CD4-positive, alpha-beta T cell (primary cell): ENCODE measurements around the gene LGALSL. TPM values are rescaled to one million over a fixed set of nuclear protein-coding genes. Genes with fewer than 3 reads are reported as not detected.

Experiments
- ATAC-seq: fragments of 200-7000 bp; cut with Tn5 transposase; one replicate; pipeline ENCODE4 v1.10.0; 2022; ENCODE audit warnings: mild to moderate bottlenecking; ENCODE audit not compliant: poor library complexity
- CTCF ChIA-PET: fragments of 350-600 bp; sonication (Branson Sonifier 250); formaldehyde crosslinking; loops from one replicate; lab custom pipeline; 2021; ENCODE audit warnings: antibody characterized with exemption, inconsistent platforms; lab: Charles Lee
- POLR2A ChIA-PET: fragments of 350-600 bp; sonication (Branson Sonifier 250); formaldehyde crosslinking; loops from one replicate; lab custom pipeline; 2021; ENCODE audit warnings: antibody characterized with exemption, inconsistent platforms; lab: Charles Lee
- DNase-seq, 14 experiments: peaks; one replicate each; pipeline ENCODE4 v3.0.0-alpha.2; 2013 to 2020; ENCODE audit warnings: mixed read lengths in 2 of 14
- H3K27ac ChIP-seq, 2 donors: one replicate each; pipeline versions ENCODE4 v1.5.1 to v1.7.0; 2013; ENCODE audit warnings: low read length in 2 of 2, low read depth in 1 of 2, mild to moderate bottlenecking in 1 of 2
- H3K27me3 ChIP-seq, 2 experiments: 1 replicate in 1 of 2; 2 replicates in 1 of 2; pipeline versions ENCODE4 v1.6.1 to v1.7.0; 2013; ENCODE audit warnings: low read length in 2 of 2, control low read depth in 1 of 2, mild to moderate bottlenecking in 1 of 2, moderate library complexity in 1 of 2; ENCODE audit not compliant: insufficient read depth in 2 of 2, control insufficient read depth in 1 of 2
- H3K36me3 ChIP-seq: one replicate; pipeline ENCODE4 v1.6.1; 2013; ENCODE audit warnings: low read length, control low read depth; ENCODE audit not compliant: insufficient read depth
- H3K4me1 ChIP-seq: one replicate; pipeline ENCODE4 v1.6.1; 2013; ENCODE audit warnings: low read length, control low read depth; ENCODE audit not compliant: insufficient read depth
- H3K4me3 ChIP-seq: one replicate; pipeline ENCODE4 v1.5.1; 2013; ENCODE audit warnings: mild to moderate bottlenecking, low read length, moderate library complexity
- H3K9me3 ChIP-seq, 2 experiments: 1 replicate in 1 of 2; 2 replicates in 1 of 2; pipeline versions ENCODE4 v1.6.1 to v1.7.0; 2013; ENCODE audit warnings: low read length in 2 of 2, mild to moderate bottlenecking in 2 of 2, control low read depth in 1 of 2, moderate library complexity in 1 of 2; ENCODE audit not compliant: control insufficient read depth in 1 of 2, insufficient read depth in 1 of 2
- H3K27ac Mint-ChIP-seq: one replicate; pipeline ENCODE4 v1.8.0; 2020; ENCODE audit warnings: mixed read lengths
- H3K27me3 Mint-ChIP-seq: one replicate; pipeline ENCODE4 v1.8.0; 2021; ENCODE audit warnings: mixed read lengths
- H3K36me3 Mint-ChIP-seq: one replicate; pipeline ENCODE4 v1.8.0; 2021; ENCODE audit warnings: low read depth, mixed read lengths
- H3K4me1 Mint-ChIP-seq: one replicate; pipeline ENCODE4 v1.8.0; 2021; ENCODE audit warnings: low read depth, mixed read lengths
- H3K4me3 Mint-ChIP-seq: one replicate; pipeline ENCODE4 v1.8.0; 2020; ENCODE audit warnings: mild to moderate bottlenecking, mixed read lengths
- H3K9me3 Mint-ChIP-seq: one replicate; pipeline ENCODE4 v1.8.0; 2020; ENCODE audit warnings: mixed read lengths
- CTCF ChIP-seq: fragments of 200-600 bp; IDR thresholded peaks from one replicate; pipeline ENCODE4 v1.8.0; 2022; ENCODE audit warnings: antibody characterized with exemption, mild to moderate bottlenecking
- intact Hi-C, 2 experiments: fragments of 100-400 bp; cut with DNase I in 1 of 2; cut with micrococcal nuclease in 1 of 2; formaldehyde crosslinking; loops; one replicate each; pipeline versions ENCODE4 v1.15.1 to v1.9.0; 2023 to 2025; cut with DNase I, micrococcal nuclease
- total RNA-seq, 174 experiments: library from RNA in 2 of 174; stranded (reverse) in 2 of 174; gene quantifications; one replicate each; pipeline ENCODE4 v1.2.3 and lab custom pipeline; 2021 to 2026

The LGALSL gene
- total RNA-seq, 2 experiments from 2014 or later = 0.22 to 0.31 TPM

DNA sequence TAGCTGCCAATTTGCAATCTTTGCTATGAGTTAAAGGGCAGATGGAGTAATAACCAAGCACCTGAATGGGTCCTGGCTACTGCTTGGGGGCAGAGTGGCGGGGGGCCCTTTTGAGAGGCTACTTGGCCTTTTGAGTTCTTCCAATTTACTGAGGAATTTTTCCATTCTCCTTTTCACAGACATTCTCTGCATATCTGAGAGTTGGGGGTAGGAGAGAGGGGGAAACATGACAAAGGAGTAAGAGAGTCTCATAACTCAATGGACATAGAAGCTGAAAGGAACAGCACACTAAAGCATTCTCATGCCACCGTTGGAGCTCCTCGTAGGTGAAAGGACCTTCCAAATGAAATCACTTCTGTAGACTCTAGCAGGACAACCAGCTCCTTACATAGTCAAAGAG, 16.1 kb downstream of the LGALSL start:
- no peak for ATAC-seq
- Mint-ChIP-seq H3K36me3 (no peaks in the 10 kb centered on the region), H3K27ac (no peak overlapping the region), H3K9me3 (no peaks in the 10 kb centered on the region), H3K4me3 (no peak overlapping the region), H3K27me3 (peaks cover 4% of the 10 kb centered on the region), H3K4me1 (no peaks in the 10 kb centered on the region)
- H3K4me3 ChIP-seq = no peak overlapping the region
- H3K36me3 ChIP-seq = no peaks in the 10 kb centered on the region
- no peak overlapping the region for H3K27ac ChIP-seq
- no peaks in the 10 kb centered on the region for H3K9me3 ChIP-seq
- TF ChIP-seq CTCF = no peak
- ChIA-PET CTCF (no interaction called here), POLR2A (no interaction called here)
- peaks cover 3% of the 10 kb centered on the region for H3K4me1 ChIP-seq
- no peak for DNase-seq
- H3K27me3 ChIP-seq = no peaks in the 10 kb centered on the region
- intact Hi-C loops = no loop called here

GRCh38 chr2:64470766-64471295, 16.9 kb downstream of the LGALSL start:
- POLR2A ChIA-PET = no interaction called here

DNA sequence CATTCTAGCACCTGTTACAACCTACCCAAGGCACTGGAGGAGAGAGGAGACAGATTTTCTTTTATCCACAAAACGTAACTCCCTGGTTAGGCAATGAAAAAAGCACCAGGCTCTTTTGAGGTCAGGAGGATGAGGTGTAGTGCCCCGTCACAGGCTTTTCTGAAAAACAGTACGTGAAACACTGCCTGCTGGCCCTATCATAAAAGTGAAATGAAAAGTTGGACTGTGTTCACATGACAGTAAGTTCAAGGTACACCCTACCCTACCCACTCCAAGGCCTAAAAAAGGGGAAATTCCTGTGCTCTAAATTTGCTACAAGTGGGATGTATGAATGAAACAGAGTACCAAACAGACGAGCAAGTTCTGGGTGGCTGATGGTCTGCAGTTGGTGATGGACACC, 17.6 kb downstream of the LGALSL start:
- H3K9me3 ChIP-seq = no peaks in the 10 kb centered on the region
- ChIA-PET POLR2A (no interaction called here), CTCF (no interaction called here)
- H3K27ac Mint-ChIP-seq = no peak overlapping the region
- H3K27me3 ChIP-seq = no peaks in the 10 kb centered on the region
- no peaks in the 10 kb centered on the region for H3K36me3 Mint-ChIP-seq
- no peak overlapping the region for H3K4me3 ChIP-seq
- intact Hi-C loops = no loop called here
- no peak overlapping the region for H3K27ac ChIP-seq
- TF ChIP-seq CTCF = no peak
- H3K27me3 Mint-ChIP-seq = peaks cover 4% of the 10 kb centered on the region
- DNase-seq (no peak), ATAC-seq (no peak)
- peaks cover 3% of the 10 kb centered on the region for H3K4me1 ChIP-seq
- H3K36me3 ChIP-seq = no peaks in the 10 kb centered on the region
- no peaks in the 10 kb centered on the region for H3K9me3 Mint-ChIP-seq
- no peak overlapping the region for H3K4me3 Mint-ChIP-seq
- H3K4me1 Mint-ChIP-seq = no peaks in the 10 kb centered on the region

More at GRCh38 chr2:64470766-64471295, 16.9 kb downstream of the LGALSL start:
- H3K36me3 Mint-ChIP-seq = no peaks in the 10 kb centered on the region
- no peak overlapping the region for H3K4me3 ChIP-seq
- intact Hi-C loops = no loop called here
- no peaks in the 10 kb centered on the region for H3K36me3 ChIP-seq
- H3K4me1 ChIP-seq = peaks cover 3% of the 10 kb centered on the region
- CTCF ChIA-PET = no interaction called here
- no peaks in the 10 kb centered on the region for H3K9me3 ChIP-seq
- ATAC-seq (no peak), DNase-seq (no peak)
- H3K9me3 Mint-ChIP-seq = no peaks in the 10 kb centered on the region
- H3K4me1 Mint-ChIP-seq = no peaks in the 10 kb centered on the region
- no peaks in the 10 kb centered on the region for H3K27me3 ChIP-seq
- no peak for TF ChIP-seq CTCF
- no peak overlapping the region for H3K4me3 Mint-ChIP-seq
- H3K27ac Mint-ChIP-seq = no peak overlapping the region
- H3K27me3 Mint-ChIP-seq = peaks cover 4% of the 10 kb centered on the region
- H3K27ac ChIP-seq = no peak overlapping the region
